RPMI8226 (cell line): ENCODE data around the gene MOGAT2.

Source experiments
- DNase-seq: peaks from one replicate; pipeline ENCODE4 v3.0.0-alpha.2; 2015

Gene MOGAT2

GRCh38 chr11:75760243-75760642, 42.6 kb downstream of the MOGAT2 start:
- no peak for DNase-seq

DNA sequence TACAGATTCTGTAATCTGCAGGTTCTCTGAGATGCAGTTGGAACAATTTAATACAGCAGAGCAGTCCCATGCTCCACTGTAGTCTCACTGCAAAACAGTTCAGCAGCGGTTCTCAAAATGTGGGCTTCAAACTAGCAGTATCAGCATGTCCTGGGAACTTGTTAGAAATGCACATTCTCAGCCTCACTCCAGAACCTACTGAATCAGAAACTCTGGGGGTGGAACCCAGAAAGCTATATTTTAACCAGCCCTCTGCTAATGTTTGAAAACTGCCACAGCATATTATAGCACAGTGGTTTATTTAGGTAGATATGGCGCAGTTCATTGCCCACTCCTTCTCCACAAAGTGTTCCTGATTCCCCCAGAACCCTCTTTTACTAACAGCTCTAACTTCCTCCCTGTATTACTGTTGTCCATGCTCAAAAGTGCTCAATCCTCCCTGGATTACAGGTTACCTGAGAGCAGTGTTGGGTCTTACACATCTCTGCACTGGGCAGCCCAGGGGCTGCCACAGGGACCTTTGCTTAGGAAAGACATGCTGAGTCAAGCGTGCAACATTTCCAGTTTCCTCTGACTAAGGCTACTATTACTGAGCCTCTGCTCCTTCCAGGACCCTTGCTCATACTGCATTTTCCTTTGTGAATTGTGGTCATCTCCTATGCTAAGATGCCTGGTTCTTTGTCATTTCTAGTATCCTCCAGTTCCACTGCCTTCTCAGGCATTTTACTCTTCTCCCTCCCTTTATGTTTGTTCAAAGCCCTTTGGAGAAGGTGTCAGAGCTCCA, 43.3 kb downstream of the MOGAT2 start:
- peak; percentile 26 for DNase-seq

DNA sequence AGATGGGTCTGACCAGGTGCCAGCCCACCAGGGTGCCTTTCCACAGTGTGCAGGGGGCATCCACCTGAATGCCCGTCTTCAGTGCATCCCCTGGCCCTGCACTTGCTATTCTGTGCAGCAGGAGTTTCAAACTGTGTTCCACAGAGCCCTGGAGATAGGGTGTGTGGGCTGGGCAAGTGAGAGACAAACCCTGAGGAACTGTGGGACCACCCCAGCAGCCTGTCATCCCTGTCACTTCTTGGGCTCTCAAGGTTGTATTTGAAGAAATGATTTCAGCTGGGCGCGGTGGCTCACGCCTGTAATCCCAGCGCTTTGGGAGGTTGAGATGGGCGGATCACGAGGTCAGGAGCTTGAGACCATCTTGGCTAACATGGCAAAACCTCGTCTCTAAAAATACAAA, 44.5 kb downstream of the MOGAT2 start:
- no peak for DNase-seq

GRCh38 chr11:75762885-75763284, 45.2 kb downstream of the MOGAT2 start:
- DNase-seq = no peak

GRCh38 chr11:75763846-75764245, 46.2 kb downstream of the MOGAT2 start:
- DNase-seq = no peak

- no peak for DNase-seq
Measured at GRCh38 chr11:75765116-75765515, 47.5 kb downstream of the MOGAT2 start.

DNA sequence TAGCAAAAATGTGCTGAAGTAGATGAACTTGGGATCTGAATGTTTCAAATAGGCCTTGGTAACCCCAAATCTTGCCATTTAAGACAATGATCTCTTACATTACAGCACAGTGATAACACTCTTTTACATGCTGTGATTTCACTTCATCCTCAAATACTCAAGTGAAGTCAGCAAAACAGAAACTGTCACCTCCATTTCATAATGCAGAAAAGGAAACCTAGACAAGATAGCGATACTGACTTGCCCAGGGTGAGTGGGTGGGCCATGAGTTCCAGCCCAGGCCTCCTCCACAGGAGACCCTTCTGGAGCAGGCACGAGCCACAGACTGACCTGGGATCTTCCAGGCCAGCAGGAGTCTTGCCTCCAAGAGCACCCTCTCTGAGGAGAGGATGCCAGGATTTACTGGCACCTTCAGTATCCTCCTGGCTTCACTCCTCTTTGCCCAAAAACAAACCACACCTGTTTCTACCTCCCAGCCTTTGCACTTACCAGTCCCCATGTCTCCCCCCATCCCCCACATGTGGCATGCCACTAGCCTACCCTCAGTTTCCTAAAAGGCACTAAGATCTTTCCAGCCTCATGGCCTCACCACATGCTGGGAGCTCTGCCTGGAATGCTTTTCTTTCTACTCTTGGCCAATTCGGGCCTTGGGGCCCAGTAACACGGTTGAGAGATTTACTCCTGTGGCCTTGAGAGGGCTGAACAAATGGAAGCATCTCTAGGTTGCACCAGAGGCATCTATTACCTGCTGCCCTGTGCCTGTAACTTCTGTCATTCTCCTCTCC, 49.0 kb downstream of the MOGAT2 start:
- no peak for DNase-seq

- no peak for DNase-seq
Measured at GRCh38 chr11:75767228-75767572, 49.6 kb downstream of the MOGAT2 start.

GRCh38 chr11:75767793-75768111, 50.1 kb downstream of the MOGAT2 start:
- DNase-seq = no peak

GRCh38 chr11:75768112-75768908, 50.7 kb downstream of the MOGAT2 start, which contains the start of gene DGAT2:
DGAT2 (plus strand) TSS chr11:75768778; CDS start chr11:75768992, 214 bp downstream.
- peak; percentile 95 for DNase-seq

- peak; percentile 24 for DNase-seq
Measured at GRCh38 chr11:75768909-75769771, 51.5 kb downstream of the MOGAT2 start.

GRCh38 chr11:75770102-75770501, 52.5 kb downstream of the MOGAT2 start:
- no peak for DNase-seq

GRCh38 chr11:75771646-75772410, 54.2 kb downstream of the MOGAT2 start:
- DNase-seq = no peak

DNA sequence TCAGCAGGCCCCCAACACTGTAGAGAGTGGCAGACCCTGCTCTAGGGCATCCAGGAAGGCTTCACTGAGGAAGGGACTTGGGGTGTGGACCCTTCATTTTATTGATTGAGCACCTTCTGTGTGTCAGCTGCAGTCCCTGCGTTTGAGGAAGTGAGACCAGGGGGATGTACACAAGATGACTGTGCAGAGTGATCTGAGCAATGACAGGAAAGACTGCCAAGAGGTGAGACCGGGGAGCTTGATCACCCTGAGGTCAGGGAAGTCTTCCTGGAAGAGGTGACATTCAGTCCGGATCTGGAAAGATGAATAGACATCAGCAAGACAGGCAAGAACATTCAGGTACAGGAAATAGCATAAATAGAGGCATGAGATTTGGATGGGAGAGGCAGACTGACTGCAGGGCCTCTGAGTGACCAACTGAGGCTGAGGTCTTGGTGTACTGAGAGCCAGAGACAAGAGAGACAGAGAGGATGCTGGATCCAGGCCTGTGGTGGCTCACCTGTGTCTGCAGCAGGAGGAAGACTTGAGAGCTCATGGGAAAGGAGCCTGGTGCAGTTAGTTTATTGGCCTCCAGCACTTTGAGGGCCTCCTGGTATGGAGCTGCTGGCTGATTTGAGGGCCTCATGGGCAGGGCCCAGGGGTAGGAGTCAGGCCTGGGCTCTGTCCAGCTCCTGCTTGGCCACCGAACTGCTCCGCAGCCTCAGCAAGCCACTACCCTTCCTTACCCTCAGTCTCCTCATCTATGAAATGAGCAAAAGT, 56.1 kb downstream of the MOGAT2 start:
- peak; percentile 87 for DNase-seq

DNA sequence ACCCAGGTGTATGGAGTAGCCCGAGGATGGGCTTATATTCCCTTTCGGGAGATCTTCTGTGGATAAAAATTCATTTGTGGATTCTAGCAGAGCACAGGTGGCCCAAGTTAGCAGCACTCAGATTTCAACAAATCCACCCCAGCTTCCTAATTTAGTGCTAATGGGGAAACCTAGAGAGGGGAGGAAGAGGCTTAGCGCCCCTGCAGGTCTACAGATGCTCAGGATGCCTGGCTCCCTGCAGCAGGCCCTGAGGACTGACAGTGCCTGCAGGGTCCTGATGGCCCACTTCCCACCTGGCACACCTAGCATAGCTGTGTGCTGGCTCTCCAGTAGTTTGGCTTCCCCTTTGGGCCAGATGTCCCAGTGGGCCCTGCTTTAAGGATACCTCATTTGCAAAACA, 57.4 kb downstream of the MOGAT2 start:
- DNase-seq = no peak

- DNase-seq = no peak
Measured at GRCh38 chr11:75776546-75776945, 58.9 kb downstream of the MOGAT2 start.

DNA sequence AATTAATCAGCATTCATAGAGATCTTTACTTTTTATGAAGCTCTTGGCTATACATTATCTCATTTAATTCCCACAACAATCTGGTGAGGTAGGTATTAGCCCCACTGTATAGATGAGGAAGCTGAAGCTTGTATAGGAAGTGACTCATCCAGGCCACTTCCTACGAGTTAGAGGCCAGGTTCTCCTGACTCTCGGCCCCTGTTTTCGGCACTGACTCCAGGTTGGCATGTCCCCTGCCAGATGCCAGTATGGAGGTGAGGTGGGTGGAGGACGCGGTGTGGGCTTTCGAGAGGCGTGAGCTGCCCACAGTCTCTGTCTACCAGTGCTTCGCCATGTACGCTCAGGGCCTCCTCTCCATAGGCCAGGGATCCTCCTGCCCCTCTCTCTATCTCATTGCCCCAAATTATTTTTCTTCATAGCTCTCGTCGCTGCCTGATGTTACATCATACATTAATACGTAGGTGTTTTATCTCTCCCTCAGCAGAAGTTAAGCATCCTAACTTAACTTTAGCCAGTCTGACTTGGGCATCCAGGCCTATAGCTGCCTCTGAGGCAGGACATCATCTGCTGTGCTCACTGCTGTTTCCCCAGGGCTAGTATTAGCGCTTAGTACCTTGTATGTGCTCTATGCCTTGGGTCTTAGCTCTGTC, 59.9 kb downstream of the MOGAT2 start:
- DNase-seq = no peak

DNA sequence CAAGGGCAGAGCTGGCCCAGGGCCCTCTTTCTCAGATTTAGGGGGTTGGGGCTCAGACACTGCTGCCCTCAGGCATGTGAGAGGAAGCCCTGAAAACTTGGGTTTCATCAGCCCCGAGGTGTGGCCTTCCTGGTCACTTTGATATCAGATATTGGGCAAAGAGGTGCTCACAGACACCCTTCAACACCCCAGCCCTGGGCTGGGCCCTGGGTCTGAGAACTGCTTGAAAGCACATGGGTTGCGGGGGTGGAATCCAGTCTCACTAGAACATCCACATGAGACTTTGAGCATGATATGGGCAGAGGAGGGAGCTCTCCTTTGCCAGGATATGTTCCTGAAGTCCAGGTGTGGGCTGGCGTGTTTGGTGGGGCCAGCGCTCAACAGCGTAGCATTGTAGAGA, 61.3 kb downstream of the MOGAT2 start:
- no peak for DNase-seq

DNA sequence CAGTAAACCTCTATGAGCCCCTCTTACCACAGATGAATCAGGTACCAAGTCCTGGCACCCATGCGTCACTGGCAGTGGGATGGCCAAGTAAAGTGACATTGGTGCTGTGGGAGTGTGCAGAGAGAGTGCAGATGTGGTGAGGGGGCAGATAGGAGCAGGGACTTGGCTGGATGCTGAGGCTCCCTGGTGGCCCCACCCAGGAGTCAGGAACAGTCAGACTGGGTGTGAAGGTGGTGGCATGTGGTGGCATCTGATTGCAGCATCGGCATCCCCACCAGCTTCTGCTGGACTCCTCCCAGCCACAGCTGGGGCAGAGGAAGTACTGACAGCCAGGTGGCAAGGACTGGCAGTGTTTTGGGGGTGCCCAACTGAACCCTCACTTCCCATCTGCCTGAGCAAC, 62.3 kb downstream of the MOGAT2 start:
- DNase-seq = no peak

DNA sequence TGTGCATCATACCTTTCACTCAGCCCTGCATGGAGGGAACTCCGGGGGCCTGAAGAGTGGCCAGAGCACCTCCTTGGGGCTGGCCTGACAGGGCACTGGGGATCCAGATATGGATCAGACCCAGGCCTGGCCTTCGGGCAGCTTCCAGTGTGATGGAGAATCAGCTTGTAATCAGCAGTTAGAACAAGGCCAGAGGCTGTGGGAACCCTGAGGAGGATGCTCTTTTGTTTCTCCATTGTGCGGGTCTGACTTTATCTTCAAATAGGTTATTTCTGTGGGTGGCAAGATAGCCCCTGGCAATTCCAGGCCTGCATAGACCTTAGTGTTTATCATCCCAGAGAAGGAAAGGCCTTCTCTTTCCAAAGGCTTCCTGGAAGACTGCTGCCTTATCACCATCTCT, 63.2 kb downstream of the MOGAT2 start:
- DNase-seq = no peak

DNA sequence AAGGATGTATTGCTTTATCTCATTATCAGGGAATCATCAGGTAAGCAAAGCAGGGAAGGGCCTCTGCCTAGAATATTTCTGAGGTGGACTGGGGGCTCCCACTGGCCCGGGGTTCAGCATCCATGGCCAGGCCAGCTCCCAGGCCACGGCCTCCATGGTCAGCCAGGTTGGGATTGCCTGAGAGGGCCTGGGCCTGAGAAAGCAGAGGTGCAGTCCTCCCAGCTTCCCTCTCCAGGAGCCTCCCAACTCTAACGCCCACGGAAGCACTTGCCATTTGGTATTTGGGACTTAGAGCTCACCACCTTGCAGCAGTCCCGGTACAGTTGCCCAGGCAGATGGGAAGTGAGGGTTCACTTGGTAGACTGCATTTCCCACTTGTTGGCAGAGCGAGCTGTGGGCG, 63.7 kb downstream of the MOGAT2 start:
- DNase-seq = no peak
